Measurements from ENCODE around the gene UBE4B.

GRCh38 chr1:10051656-10052055 is 18.9 kb downstream of the UBE4B start:
- TF ChIP-seq CTCF (IDR thresholded peaks at IDR 0.05) (no peak), POLR2A (IDR thresholded peaks at IDR 0.05) (no peak)
